OCI-LY3 (cell line): Measurements from ENCODE around the gene UBQLN1.
"Not testable (repeated sequence)": the region's sequence is repeated elsewhere in the genome, so short reads cannot be mapped to it uniquely, and the experiment has no call there.

Source experiments
- H2AFZ ChIP-seq: fragments of 200-600, 300-600 bp; shearing (Covaris generic); 2 replicates; pipeline ENCODE4 v1.6.0; 2014; ENCODE audit warnings: antibody characterized with exemption, low read depth, low read length
- H3K27ac ChIP-seq: fragments of 200-600, 300-600 bp; sonication (generic); 2 replicates; pipeline ENCODE4 v1.5.1; 2014; ENCODE audit warnings: mild to moderate bottlenecking, low read length, moderate library complexity, mixed read lengths
- H3K27me3 ChIP-seq: fragments of 200-600, 300-600 bp; sonication (generic); 2 replicates; pipeline ENCODE4 v1.6.1; 2014; ENCODE audit warnings: low read depth, low read length, mixed read lengths
- H3K36me3 ChIP-seq: fragments of 200-600, 300-600 bp; sonication (generic); replicated peaks from 2 replicates; pipeline ENCODE3; 2014; ENCODE audit warnings: low read depth, low read length, mixed read lengths
- H3K4me1 ChIP-seq: fragments of 300-600, 200-600 bp; sonication (generic); 2 replicates; pipeline ENCODE4 v1.6.1; 2014; ENCODE audit warnings: low read length, mixed read lengths
- H3K4me2 ChIP-seq: fragments of 200-600, 300-600 bp; sonication (generic); 2 replicates; pipeline ENCODE4 v1.6.1; 2014; ENCODE audit warnings: low read length, mixed read lengths
- H3K4me3 ChIP-seq: fragments of 300-600, 200-600 bp; sonication (generic); 2 replicates; pipeline ENCODE4 v1.5.1; 2014; ENCODE audit warnings: antibody characterized with exemption, mild to moderate bottlenecking, low read length, moderate library complexity
- H3K79me2 ChIP-seq: fragments of 300-600, 200-600 bp; shearing (Covaris generic); 2 replicates; pipeline ENCODE4 v1.6.1; 2014; ENCODE audit warnings: mild to moderate bottlenecking, low read length, mixed read lengths
- H3K9ac ChIP-seq: fragments of 300-600, 200-600 bp; shearing (Covaris generic); 2 replicates; pipeline ENCODE4 v1.6.0; 2014; ENCODE audit warnings: mild to moderate bottlenecking, low read length, moderate library complexity
- H3K9me3 ChIP-seq: fragments of 200-600, 300-600 bp; shearing (Covaris generic); 2 replicates; pipeline ENCODE4 v1.6.1; 2014; ENCODE audit warnings: low read length, mixed read lengths; ENCODE audit not compliant: insufficient read depth
- H4K20me1 ChIP-seq: fragments of 200-600, 300-600 bp; sonication (generic); 2 replicates; pipeline ENCODE4 v1.6.1; 2016; ENCODE audit warnings: low read length, mixed read lengths; ENCODE audit not compliant: insufficient read depth
- CTCF ChIP-seq: fragments of 200-600, 300-600 bp; sonication (generic); IDR thresholded peaks from 2 replicates; pipeline ENCODE4 v1.5.1; 2014; ENCODE audit warnings: antibody characterized with exemption, low read length, low read depth
- EZH2phosphoT487 ChIP-seq: fragments of 200-600 bp; shearing (Covaris generic); IDR thresholded peaks from 2 replicates; pipeline ENCODE4 v1.6.1; 2018; ENCODE audit warnings: antibody characterized with exemption, mixed run types, low read depth

The UBQLN1 gene

GRCh38 chr9:83708515-83709158 lies 879 bp upstream of the UBQLN1 start:
- H3K9me3 ChIP-seq = no peaks in the 10 kb centered on the region
- peak overlapping the region; percentile 98 for H2AFZ ChIP-seq
- H3K4me3 ChIP-seq = peak overlapping the region; percentile 96
- H4K20me1 ChIP-seq = peaks cover 29% of the 10 kb centered on the region
- TF ChIP-seq CTCF (peak; percentile 62), EZH2phosphoT487 (no peak)
- H3K36me3 ChIP-seq = peaks cover 11% of the 10 kb centered on the region
- H3K4me2 ChIP-seq = peak overlapping the region; percentile 81
- H3K4me1 ChIP-seq = peaks cover 14% of the 10 kb centered on the region
- peaks cover 41% of the 10 kb centered on the region for H3K79me2 ChIP-seq
- peak overlapping the region; percentile 91 for H3K9ac ChIP-seq
- peak overlapping the region; percentile 89 for H3K27ac ChIP-seq
- H3K27me3 ChIP-seq = no peaks in the 10 kb centered on the region

- TF ChIP-seq EZH2phosphoT487 = no peak
- H2AFZ ChIP-seq = peak overlapping the region; percentile 12; the same call in 1 of the 2 replicates
- peaks cover 11% of the 10 kb centered on the region for H3K36me3 ChIP-seq
- H3K4me3 ChIP-seq = peak overlapping the region; percentile 96
- peak overlapping the region; percentile 89 for H3K27ac ChIP-seq
- peak overlapping the region; percentile 91 for H3K9ac ChIP-seq
- peak overlapping the region; percentile 89 for H3K4me2 ChIP-seq
- peaks cover 40% of the 10 kb centered on the region for H4K20me1 ChIP-seq
- H3K9me3 ChIP-seq = no peaks in the 10 kb centered on the region
- H3K27me3 ChIP-seq = no peaks in the 10 kb centered on the region
- peaks cover 53% of the 10 kb centered on the region for H3K79me2 ChIP-seq
- H3K4me1 ChIP-seq = peaks cover 14% of the 10 kb centered on the region
Measured at GRCh38 chr9:83707518-83707767, 315 bp downstream of the UBQLN1 start.

GRCh38 chr9:83706676-83707517 lies 861 bp downstream of the UBQLN1 start:
- Histone ChIP-seq H3K27ac (peak overlapping the region; percentile 89), H3K9ac (peak overlapping the region; percentile 91), H3K4me3 (peak overlapping the region; percentile 96), H3K4me1 (peaks cover 17% of the 10 kb centered on the region), H3K36me3 (peaks cover 11% of the 10 kb centered on the region), H4K20me1 (peaks cover 45% of the 10 kb centered on the region), H3K9me3 (no peaks in the 10 kb centered on the region), H3K4me2 (peak overlapping the region; percentile 89), H3K79me2 (peaks cover 59% of the 10 kb centered on the region), H2AFZ (peak overlapping the region; percentile 12; the same call in 1 of the 2 replicates), H3K27me3 (no peaks in the 10 kb centered on the region)
- TF ChIP-seq EZH2phosphoT487 (no peak), CTCF (no peak)

GRCh38 chr9:83705219-83705651 lies 2.5 kb downstream of the UBQLN1 start:
- Histone ChIP-seq H3K4me2 (peak overlapping the region; percentile 89), H3K79me2 (peaks cover 75% of the 10 kb centered on the region), H3K4me3 (peak overlapping the region; percentile 96), H3K4me1 (peaks cover 25% of the 10 kb centered on the region), H3K36me3 (peaks cover 11% of the 10 kb centered on the region), H4K20me1 (peaks cover 60% of the 10 kb centered on the region)
- not testable (repeated sequence) for H3K9ac ChIP-seq, H3K9me3 ChIP-seq, H2AFZ ChIP-seq, H3K27ac ChIP-seq, H3K27me3 ChIP-seq

- Histone ChIP-seq H4K20me1 (peaks cover 89% of the 10 kb centered on the region), H3K27ac (no peak overlapping the region), H3K4me2 (peak overlapping the region; percentile 1; the same call in 1 of the 2 replicates)
Measured at GRCh38 chr9:83701769-83702168, 6.0 kb downstream of the UBQLN1 start.

More at GRCh38 chr9:83701769-83702168, 6.0 kb downstream of the UBQLN1 start:
- TF ChIP-seq CTCF = no peak
- no peak for TF ChIP-seq EZH2phosphoT487
- Histone ChIP-seq H3K36me3 (peaks cover 14% of the 10 kb centered on the region), H3K4me3 (no peak overlapping the region), H3K27me3 (no peaks in the 10 kb centered on the region), H3K4me1 (peaks cover 28% of the 10 kb centered on the region), H2AFZ (no peak overlapping the region), H3K9me3 (no peaks in the 10 kb centered on the region), H3K79me2 (peaks cover 100% of the 10 kb centered on the region), H3K9ac (no peak overlapping the region)
